ENCODE data around the gene ARHGAP28. TPM values are rescaled to one million over a fixed set of nuclear protein-coding genes. Genes with fewer than 3 reads are reported as not detected.

ARHGAP28 gene
- total and polyA plus RNA-seq, 11 donors, result 0.42 to 7.5 (median 1.8) TPM

DNA sequence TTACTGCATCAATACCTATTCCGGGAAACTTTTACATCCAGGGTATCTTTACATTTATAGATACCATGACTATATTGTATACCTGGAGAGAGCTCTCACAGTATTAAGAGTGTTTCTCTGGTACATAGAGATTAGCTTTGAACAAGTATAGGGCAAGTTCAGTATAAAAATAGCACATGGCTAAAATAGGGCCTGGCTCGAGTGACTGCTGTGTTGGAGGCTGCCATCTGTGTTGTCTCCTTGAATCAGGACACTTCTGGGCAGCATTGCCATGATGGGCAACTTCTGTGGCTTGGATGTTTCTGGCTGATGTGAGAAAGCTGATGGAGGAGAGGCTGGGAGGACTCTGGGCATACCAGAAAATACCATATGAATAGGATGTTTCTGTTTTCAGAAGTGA is 18.7 kb downstream of the ARHGAP28 start:
- TF ChIP-seq, protein P1, sequence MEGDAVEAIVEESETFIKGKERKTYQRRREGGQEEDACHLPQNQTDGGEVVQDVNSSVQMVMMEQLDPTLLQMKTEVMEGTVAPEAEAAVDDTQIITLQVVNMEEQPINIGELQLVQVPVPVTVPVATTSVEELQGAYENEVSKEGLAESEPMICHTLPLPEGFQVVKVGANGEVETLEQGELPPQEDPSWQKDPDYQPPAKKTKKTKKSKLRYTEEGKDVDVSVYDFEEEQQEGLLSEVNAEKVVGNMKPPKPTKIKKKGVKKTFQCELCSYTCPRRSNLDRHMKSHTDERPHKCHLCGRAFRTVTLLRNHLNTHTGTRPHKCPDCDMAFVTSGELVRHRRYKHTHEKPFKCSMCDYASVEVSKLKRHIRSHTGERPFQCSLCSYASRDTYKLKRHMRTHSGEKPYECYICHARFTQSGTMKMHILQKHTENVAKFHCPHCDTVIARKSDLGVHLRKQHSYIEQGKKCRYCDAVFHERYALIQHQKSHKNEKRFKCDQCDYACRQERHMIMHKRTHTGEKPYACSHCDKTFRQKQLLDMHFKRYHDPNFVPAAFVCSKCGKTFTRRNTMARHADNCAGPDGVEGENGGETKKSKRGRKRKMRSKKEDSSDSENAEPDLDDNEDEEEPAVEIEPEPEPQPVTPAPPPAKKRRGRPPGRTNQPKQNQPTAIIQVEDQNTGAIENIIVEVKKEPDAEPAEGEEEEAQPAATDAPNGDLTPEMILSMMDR (IDR thresholded peaks at IDR 0.05), result no peak
- TF ChIP-seq POLR2A (IDR thresholded peaks at IDR 0.05), result no peak
- H3K36me3 ChIP-seq, result no peaks in the 10 kb centered on the region
- H3K9me3 ChIP-seq, result peaks cover 0 to 12% (median 6%) of the 10 kb centered on the region in 12 donors
- WGBS, 4 donors, result 41 to 61% (median 51%) methylated on average over 2 of the region's 2 CpGs
- peak overlapping the region in 7 of 12 donors; percentile 15 to 50 (median 31) for H3K27ac ChIP-seq
- H3K4me1 ChIP-seq, result peaks cover 0 to 28% (median 12%) of the 10 kb centered on the region in 12 donors
- peak in 4 of 5 donors; percentile 25 to 40 (median 30) for DNase-seq
- ATAC-seq, result peak; percentile 94 to 99 (median 96)
- no peak overlapping the region for H3K4me3 ChIP-seq
- H3K27me3 ChIP-seq, result no peaks in the 10 kb centered on the region
- intact Hi-C loops (cut with DNase I), result loop anchor here in 1 of 10 donors (10.0 kb wide), 1 partner anchor 137 kb away; no protein-coding TSS in a partner anchor

GRCh38 chr18:6750411-6750810 is 20.9 kb downstream of the ARHGAP28 start:
- TF ChIP-seq POLR2A (IDR thresholded peaks at IDR 0.05), result no peak
- peaks cover 0 to 30% (median 12%) of the 10 kb centered on the region in 12 donors for H3K4me1 ChIP-seq
- H3K27me3 ChIP-seq, result no peaks in the 10 kb centered on the region
- no peaks in the 10 kb centered on the region for H3K36me3 ChIP-seq
- ATAC-seq, result no peak
- no peak overlapping the region for H3K27ac ChIP-seq
- no peak for DNase-seq
- WGBS, 4 donors, result 88 to 97% (median 94%) methylated on average over 1 of the region's 1 CpG
- H3K4me3 ChIP-seq, result no peak overlapping the region
- intact Hi-C loops (cut with DNase I), result no loop called here
- peaks cover 0 to 12% (median 6%) of the 10 kb centered on the region in 12 donors for H3K9me3 ChIP-seq

DNA sequence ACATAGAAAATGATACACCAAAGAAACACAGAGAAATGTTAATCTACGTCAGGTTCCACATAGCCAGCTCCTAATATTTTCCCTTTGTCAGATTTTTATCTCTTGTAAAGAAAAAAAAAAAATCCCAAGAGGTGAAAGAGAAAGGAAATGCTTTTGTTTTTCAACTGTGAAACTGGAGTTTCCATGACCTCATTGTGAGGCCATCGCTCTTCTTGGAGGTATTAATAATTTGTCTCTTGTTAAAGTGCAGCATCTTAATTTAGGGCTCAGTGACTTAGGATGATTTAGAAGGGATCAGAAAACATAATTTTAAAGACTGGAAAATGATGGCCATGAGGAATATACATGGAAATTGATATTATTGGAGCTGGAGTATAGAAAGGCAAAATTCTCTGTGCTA is 21.7 kb downstream of the ARHGAP28 start:
- WGBS, 4 donors, result 47 to 63% (median 57%) methylated on average over 2 of the region's 2 CpGs
- DNase-seq, result peak in 1 of 5 donors; percentile 16
- intact Hi-C loops (cut with DNase I), result no loop called here
- TF ChIP-seq, protein P1 (IDR thresholded peaks at IDR 0.05), result no peak
- TF ChIP-seq POLR2A (IDR thresholded peaks at IDR 0.05), result no peak
- peaks cover 0 to 31% (median 12%) of the 10 kb centered on the region in 12 donors for H3K4me1 ChIP-seq
- peak in 1 of 4 donors; percentile 31 for ATAC-seq
- H3K9me3 ChIP-seq, result peaks cover 0 to 12% (median 6%) of the 10 kb centered on the region in 12 donors
- H3K27ac ChIP-seq, result peak overlapping the region in 3 of 12 donors; percentile 23 to 64 (median 35)
- H3K4me3 ChIP-seq, result no peak overlapping the region
- H3K27me3 ChIP-seq, result no peaks in the 10 kb centered on the region
- no peaks in the 10 kb centered on the region for H3K36me3 ChIP-seq

GRCh38 chr18:6752202-6752860 is 22.8 kb downstream of the ARHGAP28 start:
- Histone ChIP-seq H3K27ac (peak overlapping the region in 7 of 12 donors; percentile 18 to 64 (median 29)), H3K9me3 (peaks cover 0 to 12% (median 6%) of the 10 kb centered on the region in 12 donors), H3K36me3 (no peaks in the 10 kb centered on the region), H3K4me3 (peak overlapping the region in 2 of 12 donors; percentile 5 to 15), H3K4me1 (peaks cover 0 to 31% (median 10%) of the 10 kb centered on the region in 12 donors), H3K27me3 (no peaks in the 10 kb centered on the region)
- peak in 2 of 4 donors; percentile 20 to 22 for ATAC-seq
- TF ChIP-seq POLR2A (IDR thresholded peaks at IDR 0.05), result no peak
- no peak for DNase-seq
- WGBS, 4 donors, result 56 to 67% (median 64%) methylated on average over 6 of the region's 6 CpGs
- intact Hi-C loops (cut with DNase I), result no loop called here

DNA sequence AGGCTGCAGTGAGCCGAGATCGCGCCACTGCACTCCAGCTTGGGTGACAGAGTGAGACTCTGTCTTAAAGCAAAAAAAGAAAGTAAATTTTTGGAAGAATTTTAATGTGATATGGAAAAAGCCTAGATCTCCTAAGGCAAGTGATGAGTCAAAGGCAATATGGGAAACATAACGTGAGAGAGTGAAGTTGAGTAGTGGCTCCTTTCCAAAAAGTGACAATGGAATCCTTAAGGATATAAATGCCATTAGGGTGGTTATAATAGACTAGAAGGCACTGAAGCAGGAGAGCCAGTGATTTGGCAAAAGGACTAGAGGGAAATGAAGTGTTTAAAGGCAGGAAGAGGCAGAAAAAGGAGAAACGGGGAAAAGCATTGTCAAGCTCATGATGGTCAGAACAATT is 25.6 kb downstream of the ARHGAP28 start:
- H3K4me3 ChIP-seq, result no peak overlapping the region
- no peak for ATAC-seq
- WGBS, 4 donors, result 77 to 86% (median 83%) methylated on average over 5 of the region's 5 CpGs
- H3K36me3 ChIP-seq, result no peaks in the 10 kb centered on the region
- no peak for DNase-seq
- no peak overlapping the region for H3K27ac ChIP-seq
- TF ChIP-seq, protein P1 (IDR thresholded peaks at IDR 0.05), result no peak
- no peak for TF ChIP-seq POLR2A (IDR thresholded peaks at IDR 0.05)
- H3K27me3 ChIP-seq, result no peaks in the 10 kb centered on the region
- intact Hi-C loops (cut with DNase I), result no loop called here
- H3K4me1 ChIP-seq, result peaks cover 0 to 19% (median 6%) of the 10 kb centered on the region in 12 donors
- peaks cover 0 to 9% (median 4%) of the 10 kb centered on the region in 12 donors for H3K9me3 ChIP-seq
